HepG2 (cell line): ENCODE data around the gene GABRB1.

Experiments
- CCDC6 ChIP-seq: sonication (generic); formaldehyde crosslinking; IDR thresholded peaks from 2 replicates; pipeline ENCODE4 v1.8.1; 2022; ENCODE audit warnings: mild to moderate bottlenecking, missing genetic modification reagents, moderate library complexity
- CEBPG ChIP-seq: IDR thresholded peaks from 2 replicates; pipeline ENCODE4 v1.6.1; 2016
- HES4 ChIP-seq: sonication (generic); formaldehyde crosslinking; IDR thresholded peaks from 2 replicates; pipeline ENCODE4 v1.9.0; 2021; ENCODE audit warnings: mild to moderate bottlenecking, missing genetic modification reagents, borderline replicate concordance
- MEF2D ChIP-seq: sonication (generic); formaldehyde crosslinking; IDR thresholded peaks from 2 replicates; pipeline ENCODE4 v1.5.1; 2020; ENCODE audit warnings: mild to moderate bottlenecking, missing genetic modification reagents
- MEIS1 ChIP-seq: sonication (generic); formaldehyde crosslinking; IDR thresholded peaks from 2 replicates; pipeline ENCODE4 v1.9.0; 2021; ENCODE audit warnings: mild to moderate bottlenecking, missing genetic modification reagents, moderate library complexity, borderline replicate concordance
- NPAS2 ChIP-seq: sonication (generic); formaldehyde crosslinking; IDR thresholded peaks from 2 replicates; pipeline ENCODE4 v1.8.0; 2022; ENCODE audit warnings: mild to moderate bottlenecking, missing genetic modification reagents, borderline replicate concordance
- ZBTB8A ChIP-seq: sonication (generic); formaldehyde crosslinking; IDR thresholded peaks from 2 replicates; pipeline ENCODE4 v1.4.0; 2020; ENCODE audit warnings: mild to moderate bottlenecking, low read depth, missing genetic modification reagents, borderline replicate concordance
- ZNF570 ChIP-seq: sonication (generic); formaldehyde crosslinking; IDR thresholded peaks from 2 replicates; pipeline ENCODE4 v1.4.0; 2020; ENCODE audit warnings: mild to moderate bottlenecking, missing genetic modification reagents, borderline replicate concordance
- ZNF781 ChIP-seq: sonication (generic); formaldehyde crosslinking; IDR thresholded peaks from 2 replicates; pipeline ENCODE4 v1.5.1; 2020; ENCODE audit warnings: borderline replicate concordance, mild to moderate bottlenecking, missing genetic modification reagents; ENCODE audit errors: not compliant biosample characterization
- TF ChIP-seq, protein P1 (sequence below): IDR thresholded peaks from 2 replicates; pipeline ENCODE4 v1.6.1; 2012; ENCODE audit warnings: inconsistent platforms
- TF ChIP-seq, protein P2 (sequence below): sonication (generic); formaldehyde crosslinking; IDR thresholded peaks from 2 replicates; pipeline ENCODE4 v1.5.0; 2020; ENCODE audit warnings: mild to moderate bottlenecking, missing genetic modification reagents, moderate library complexity

DNA sequence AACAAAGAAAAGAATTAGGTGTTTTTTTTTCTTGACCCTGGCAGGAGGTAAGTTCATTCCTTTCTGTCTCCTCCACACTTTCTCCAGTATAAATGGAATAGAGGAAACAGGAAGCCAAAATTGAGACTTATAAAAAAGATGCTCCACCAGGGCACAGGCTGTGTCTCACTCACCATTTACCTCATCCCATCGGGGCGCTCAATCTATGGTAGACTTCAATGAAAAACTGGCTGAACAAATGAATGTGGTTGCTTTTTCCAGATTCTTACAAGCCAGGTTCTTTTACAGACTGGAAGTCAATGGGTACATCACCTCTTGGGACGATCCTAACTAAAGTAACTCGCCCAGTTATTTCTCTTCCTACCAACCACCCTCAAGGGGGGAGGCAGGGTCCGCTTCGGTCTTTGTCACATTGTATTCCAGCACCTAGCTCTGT lies 431.4 kb downstream of the GABRB1 start:
- TF ChIP-seq NPAS2 (no peak), MEIS1 (CRISPR knock-in tag) (no peak), MEF2D (no peak), HES4 (CRISPR knock-in tag) (no peak; the same call in 1 of the 2 replicates), ZNF781 (CRISPR knock-in tag) (no peak), CEBPG (CRISPR knock-in tag) (no peak), CCDC6 (CRISPR knock-in tag) (no peak), ZNF570 (CRISPR knock-in tag) (no peak), ZBTB8A (CRISPR knock-in tag) (no peak)
- TF ChIP-seq, protein P1, sequence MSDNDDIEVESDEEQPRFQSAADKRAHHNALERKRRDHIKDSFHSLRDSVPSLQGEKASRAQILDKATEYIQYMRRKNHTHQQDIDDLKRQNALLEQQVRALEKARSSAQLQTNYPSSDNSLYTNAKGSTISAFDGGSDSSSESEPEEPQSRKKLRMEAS = no peak
- TF ChIP-seq, protein P2, sequence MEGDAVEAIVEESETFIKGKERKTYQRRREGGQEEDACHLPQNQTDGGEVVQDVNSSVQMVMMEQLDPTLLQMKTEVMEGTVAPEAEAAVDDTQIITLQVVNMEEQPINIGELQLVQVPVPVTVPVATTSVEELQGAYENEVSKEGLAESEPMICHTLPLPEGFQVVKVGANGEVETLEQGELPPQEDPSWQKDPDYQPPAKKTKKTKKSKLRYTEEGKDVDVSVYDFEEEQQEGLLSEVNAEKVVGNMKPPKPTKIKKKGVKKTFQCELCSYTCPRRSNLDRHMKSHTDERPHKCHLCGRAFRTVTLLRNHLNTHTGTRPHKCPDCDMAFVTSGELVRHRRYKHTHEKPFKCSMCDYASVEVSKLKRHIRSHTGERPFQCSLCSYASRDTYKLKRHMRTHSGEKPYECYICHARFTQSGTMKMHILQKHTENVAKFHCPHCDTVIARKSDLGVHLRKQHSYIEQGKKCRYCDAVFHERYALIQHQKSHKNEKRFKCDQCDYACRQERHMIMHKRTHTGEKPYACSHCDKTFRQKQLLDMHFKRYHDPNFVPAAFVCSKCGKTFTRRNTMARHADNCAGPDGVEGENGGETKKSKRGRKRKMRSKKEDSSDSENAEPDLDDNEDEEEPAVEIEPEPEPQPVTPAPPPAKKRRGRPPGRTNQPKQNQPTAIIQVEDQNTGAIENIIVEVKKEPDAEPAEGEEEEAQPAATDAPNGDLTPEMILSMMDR (CRISPR knock-in tag) = no peak
